Measurements from ENCODE around the gene RFNG.

RFNG gene

GRCh38 chr17:82077617-82078358 lies 26.2 kb upstream of the RFNG start:
- no peak overlapping the region for H3K4me3 ChIP-seq (ENCODE audit: low read depth, low read length)
- no peak for DNase-seq (ENCODE audit: low read depth)
- no peak for TF ChIP-seq POLR2A (IDR thresholded peaks at IDR 0.05; ENCODE audit: extremely low read depth, insufficient read length)
- no peak for TF ChIP-seq MYC (IDR thresholded peaks at IDR 0.05; ENCODE audit: low read depth, low read length)
- TF ChIP-seq MAX (IDR thresholded peaks at IDR 0.05; ENCODE audit: low read depth, low read length): no peak

DNA sequence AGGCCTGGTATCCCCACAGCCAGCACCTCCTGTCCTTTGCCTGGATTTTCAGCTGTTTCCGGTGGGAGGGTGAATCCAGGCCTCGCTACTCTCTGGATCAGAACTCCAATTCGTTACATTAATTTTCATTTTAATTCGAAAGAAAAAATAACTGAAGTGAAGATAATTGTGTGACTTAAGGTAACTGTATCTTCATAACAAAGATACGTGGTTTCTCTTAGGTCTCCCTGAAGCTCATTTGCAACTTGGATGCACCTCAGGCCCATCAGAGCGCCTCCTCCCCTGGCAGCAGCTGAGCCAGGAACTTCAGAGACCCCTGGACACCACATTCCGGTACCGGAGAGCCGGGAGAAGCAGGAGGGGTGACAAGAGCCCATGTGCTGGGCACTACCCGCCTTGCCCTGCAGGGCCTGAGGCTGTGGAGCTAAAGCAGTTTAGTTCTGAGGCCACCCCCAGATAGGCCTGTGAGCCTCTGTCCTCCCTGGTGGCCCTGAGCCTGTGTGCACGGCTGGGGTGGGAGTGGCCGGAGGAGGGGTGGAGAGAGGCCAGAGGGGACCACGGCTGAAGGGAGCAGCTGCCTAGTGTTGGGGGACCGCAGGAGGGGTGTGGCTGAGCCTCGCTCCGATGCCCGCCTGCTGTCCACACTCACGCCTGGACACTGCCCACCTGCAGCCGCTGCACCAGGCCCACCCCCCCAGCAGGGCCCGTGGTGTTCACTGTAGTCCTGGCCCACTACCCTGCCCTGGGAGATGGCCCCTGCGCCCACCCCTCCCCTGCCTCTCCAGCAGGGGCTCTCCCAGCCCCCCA lies 25.4 kb upstream of the RFNG start:
- no peak for TF ChIP-seq CTCF (IDR thresholded peaks at IDR 0.05; ENCODE audit: low read depth, low read length)
- no peak for TF ChIP-seq MYC (IDR thresholded peaks at IDR 0.05; ENCODE audit: low read depth, low read length)
- no peak for DNase-seq (ENCODE audit: low read depth)
- no peak overlapping the region for H3K4me3 ChIP-seq (ENCODE audit: low read depth, low read length)

GRCh38 chr17:82076018-82076784 lies 24.6 kb upstream of the RFNG start:
- no peak for TF ChIP-seq CTCF (IDR thresholded peaks at IDR 0.05; ENCODE audit: low read depth, low read length)
- no peak for TF ChIP-seq POLR2A (IDR thresholded peaks at IDR 0.05; ENCODE audit: extremely low read depth, insufficient read length)
- TF ChIP-seq MYC (IDR thresholded peaks at IDR 0.05; ENCODE audit: low read depth, low read length): no peak
- TF ChIP-seq MAX (IDR thresholded peaks at IDR 0.05; ENCODE audit: low read depth, low read length): no peak
- no peak for DNase-seq (ENCODE audit: low read depth)
- H3K4me3 ChIP-seq (ENCODE audit: low read depth, low read length): no peak overlapping the region

DNA sequence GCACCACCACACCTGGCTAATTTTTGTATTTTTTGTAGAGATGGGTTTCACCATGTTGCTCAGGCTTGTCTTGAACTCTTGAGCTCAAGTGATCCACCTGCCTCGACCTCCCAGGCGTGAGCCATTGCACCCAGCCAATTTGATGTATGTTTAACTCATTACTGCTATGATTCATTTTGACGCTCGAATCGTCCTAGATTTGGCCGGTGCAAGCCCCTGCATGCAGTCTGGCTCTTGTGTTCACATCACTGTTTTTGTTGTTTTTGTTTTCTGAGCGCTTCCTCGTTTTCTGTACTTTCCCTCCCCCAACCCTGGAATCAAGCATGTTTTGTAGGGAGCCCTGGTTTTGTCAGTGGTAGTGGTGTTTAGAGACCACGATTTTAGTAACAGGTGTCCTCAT lies 21.8 kb upstream of the RFNG start:
- no peak for DNase-seq (ENCODE audit: low read depth)
- no peak overlapping the region for H3K4me3 ChIP-seq (ENCODE audit: low read depth, low read length)
- TF ChIP-seq MYC (IDR thresholded peaks at IDR 0.05; ENCODE audit: low read depth, low read length): no peak

- TF ChIP-seq MAX (IDR thresholded peaks at IDR 0.05; ENCODE audit: low read depth, low read length) (no peak), CTCF (IDR thresholded peaks at IDR 0.05; ENCODE audit: low read depth, low read length) (no peak), MYC (IDR thresholded peaks at IDR 0.05; ENCODE audit: low read depth, low read length) (no peak), POLR2A (IDR thresholded peaks at IDR 0.05; ENCODE audit: extremely low read depth, insufficient read length) (no peak)
- no peak for DNase-seq (ENCODE audit: low read depth)
- H3K4me3 ChIP-seq (ENCODE audit: low read depth, low read length): no peak overlapping the region
Observed at GRCh38 chr17:82072827-82073226, 21.2 kb upstream of the RFNG start.

GRCh38 chr17:82070611-82071010 lies 19.0 kb upstream of the RFNG start:
- DNase-seq (ENCODE audit: low read depth): no peak
- no peak overlapping the region for H3K4me3 ChIP-seq (ENCODE audit: low read depth, low read length)
- TF ChIP-seq POLR2A (IDR thresholded peaks at IDR 0.05; ENCODE audit: extremely low read depth, insufficient read length): no peak
- TF ChIP-seq MAX (IDR thresholded peaks at IDR 0.05; ENCODE audit: low read depth, low read length): no peak
- no peak for TF ChIP-seq MYC (IDR thresholded peaks at IDR 0.05; ENCODE audit: low read depth, low read length)
- TF ChIP-seq CTCF (IDR thresholded peaks at IDR 0.05; ENCODE audit: low read depth, low read length): no peak

Measured in NB4 (cell line).